T-helper 2 cell (primary cell): ENCODE measurements around the gene MAG.

ENCODE experiments used
- DNase-seq, 5 experiments: peaks; one replicate each; pipeline versions ENCODE4 v3.0.0 to v3.0.0-alpha.2; 2012 to 2022
- total RNA-seq, 2 donors: gene quantifications; one replicate each; lab custom pipeline; 2026; lab: John Stamatoyannopoulos, UW

MAG gene
- total RNA-seq: 0 to 0.07 reads per million in 2 donors

DNA sequence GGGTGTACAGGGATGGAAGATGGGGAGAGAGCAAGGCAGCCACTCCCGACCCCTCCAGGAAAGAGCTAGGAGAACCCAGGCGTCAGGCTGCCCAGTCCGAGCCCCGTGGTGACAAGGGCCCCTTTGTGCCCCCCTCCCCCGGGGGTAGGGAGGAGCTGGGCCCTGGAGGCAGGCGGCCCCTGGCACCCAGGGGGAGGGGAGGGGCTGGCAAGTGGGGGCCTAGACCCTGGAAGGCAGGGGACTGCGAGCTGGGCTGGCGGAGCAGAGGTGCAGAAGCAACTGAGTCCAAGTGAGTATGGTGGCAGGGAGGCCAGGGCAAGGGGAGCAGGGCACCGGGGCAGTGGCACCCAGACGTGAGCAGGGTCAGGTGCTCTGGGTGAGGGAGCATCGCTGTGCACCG, at the start of gene MAG:
Gene MAG (plus strand): TSS at position 246 of the 400 bp plus-strand sequence. CDS start 3,248 bp downstream, outside the sequence.
- no peak for DNase-seq

DNA sequence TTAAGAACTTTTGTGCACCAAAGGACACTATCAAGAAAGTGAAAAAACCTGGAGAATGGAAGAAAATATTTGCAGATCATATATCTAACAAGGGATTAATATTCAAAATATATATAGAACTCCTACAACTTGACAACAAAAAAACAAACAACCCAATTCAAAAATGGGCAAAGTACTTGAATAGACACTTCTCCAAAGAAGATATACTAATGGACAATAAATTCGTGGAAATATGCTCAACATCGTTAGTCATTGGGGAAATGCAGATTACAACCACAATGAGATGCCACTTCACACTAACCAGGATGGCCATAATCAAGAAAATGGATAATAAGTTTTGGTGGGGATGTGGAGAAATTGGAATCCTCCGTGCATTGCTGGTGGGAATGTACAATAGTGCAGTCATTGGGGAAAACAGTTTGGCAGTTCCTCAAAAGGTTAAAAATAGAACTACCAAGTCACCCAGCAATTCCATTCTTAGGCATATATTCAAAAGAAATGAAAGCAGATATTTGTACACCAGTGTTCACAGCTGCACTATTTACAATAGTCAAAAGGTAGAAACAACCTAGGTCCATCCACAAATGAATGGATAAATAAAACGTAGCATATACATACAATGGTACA, 45.4 kb upstream of the MAG start:
- DNase-seq: no peak

- peak in 4 of 5 experiments; percentile 27 to 48 (median 40) for DNase-seq
Observed at GRCh38 chr19:35247526-35248309, 44.2 kb upstream of the MAG start.

- peak; percentile 29 to 75 (median 56) for DNase-seq
Observed at GRCh38 chr19:35248310-35249145, 43.4 kb upstream of the MAG start, which contains the start of gene LSR. Gene LSR, plus strand, starts transcription at chr19:35249002. Its CDS starts 21 bp downstream, at chr19:35249023.

DNA sequence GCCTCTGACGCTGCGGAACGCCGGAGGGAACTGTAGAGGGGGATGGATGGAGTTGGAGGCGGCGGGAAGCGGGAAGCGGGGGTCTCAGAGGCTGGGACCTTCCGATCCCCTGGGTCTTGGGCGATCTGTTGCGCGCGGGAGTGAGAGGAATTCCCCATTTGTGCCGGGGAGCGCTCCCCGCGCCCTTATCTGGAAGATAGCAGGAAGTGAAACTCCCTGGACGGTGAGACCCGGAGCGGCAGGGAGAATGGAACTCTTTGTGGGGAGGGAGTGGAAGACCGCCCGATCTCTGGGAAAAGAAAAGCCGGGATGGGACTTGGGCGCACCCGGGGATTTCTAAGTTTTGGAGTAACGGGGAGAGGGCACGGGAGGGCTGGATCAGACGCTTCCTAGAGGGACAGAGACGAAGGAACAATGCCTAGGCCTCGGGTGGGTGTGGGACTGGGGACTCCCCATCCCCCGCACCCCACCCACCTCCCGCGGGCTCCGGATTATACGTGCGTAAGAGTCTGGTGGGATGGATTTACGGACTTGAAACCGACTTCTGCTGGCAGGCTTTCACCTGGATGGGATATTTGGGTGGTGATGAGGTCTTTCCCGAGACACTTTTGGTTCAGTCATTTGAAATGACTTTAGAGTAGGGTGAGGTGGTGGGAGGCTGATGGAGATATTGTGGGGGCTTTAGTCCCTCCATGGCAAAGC, 42.7 kb upstream of the MAG start:
- no peak for DNase-seq

DNA sequence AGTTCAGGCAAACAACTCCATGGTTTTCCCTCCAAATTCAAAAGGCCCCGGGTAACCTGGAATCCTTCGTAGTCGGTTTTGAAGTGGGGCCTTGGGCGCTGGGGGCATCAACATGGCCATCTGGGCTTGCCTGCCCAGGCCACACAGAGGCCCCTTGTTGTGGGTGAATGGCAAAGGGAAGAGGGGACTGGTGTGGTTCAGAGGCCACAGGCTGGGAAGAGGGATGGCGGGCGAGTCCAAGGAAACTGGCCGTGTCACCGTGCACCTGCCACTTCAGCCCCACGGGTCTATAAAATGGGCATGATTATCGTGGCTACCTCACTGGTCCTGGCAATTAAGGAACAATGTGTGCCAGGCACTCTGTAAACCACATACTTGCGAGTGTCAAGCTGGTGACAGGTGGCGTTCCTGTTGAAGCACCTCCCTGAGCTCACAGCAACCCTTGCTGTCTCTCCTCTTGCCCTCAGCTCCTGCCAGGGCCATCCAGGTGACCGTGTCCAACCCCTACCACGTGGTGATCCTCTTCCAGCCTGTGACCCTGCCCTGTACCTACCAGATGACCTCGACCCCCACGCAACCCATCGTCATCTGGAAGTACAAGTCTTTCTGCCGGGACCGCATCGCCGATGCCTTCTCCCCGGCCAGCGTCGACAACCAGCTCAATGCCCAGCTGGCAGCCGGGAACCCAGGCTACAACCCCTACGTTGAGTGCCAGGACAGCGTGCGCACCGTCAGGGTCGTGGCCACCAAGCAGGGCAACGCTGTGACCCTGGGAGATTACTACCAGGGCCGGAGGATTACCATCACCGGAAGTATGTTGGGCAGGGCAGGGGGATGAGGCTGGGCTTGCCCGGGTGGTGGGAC, 41.9 kb upstream of the MAG start:
- DNase-seq: no peak

DNA sequence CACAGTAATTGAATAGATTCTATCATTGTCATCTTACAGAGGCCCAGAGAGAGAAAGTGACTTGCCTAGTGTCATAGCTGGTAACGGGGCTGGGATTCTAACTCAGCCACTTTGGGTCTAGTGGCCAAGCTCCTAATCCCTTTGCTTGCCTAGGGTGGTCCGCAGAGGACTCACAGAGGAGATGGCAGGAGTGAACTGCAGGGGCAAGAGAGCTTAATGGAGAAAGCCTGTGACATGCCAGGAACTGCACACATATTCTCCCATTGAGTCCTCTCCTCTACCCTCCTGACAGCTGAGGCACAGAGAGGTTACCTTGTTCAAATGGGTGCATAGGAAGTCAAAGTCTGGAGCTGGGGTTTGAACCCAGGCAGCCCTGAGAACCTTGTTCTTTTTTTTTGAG, 40.5 kb upstream of the MAG start:
- no peak for DNase-seq

DNA sequence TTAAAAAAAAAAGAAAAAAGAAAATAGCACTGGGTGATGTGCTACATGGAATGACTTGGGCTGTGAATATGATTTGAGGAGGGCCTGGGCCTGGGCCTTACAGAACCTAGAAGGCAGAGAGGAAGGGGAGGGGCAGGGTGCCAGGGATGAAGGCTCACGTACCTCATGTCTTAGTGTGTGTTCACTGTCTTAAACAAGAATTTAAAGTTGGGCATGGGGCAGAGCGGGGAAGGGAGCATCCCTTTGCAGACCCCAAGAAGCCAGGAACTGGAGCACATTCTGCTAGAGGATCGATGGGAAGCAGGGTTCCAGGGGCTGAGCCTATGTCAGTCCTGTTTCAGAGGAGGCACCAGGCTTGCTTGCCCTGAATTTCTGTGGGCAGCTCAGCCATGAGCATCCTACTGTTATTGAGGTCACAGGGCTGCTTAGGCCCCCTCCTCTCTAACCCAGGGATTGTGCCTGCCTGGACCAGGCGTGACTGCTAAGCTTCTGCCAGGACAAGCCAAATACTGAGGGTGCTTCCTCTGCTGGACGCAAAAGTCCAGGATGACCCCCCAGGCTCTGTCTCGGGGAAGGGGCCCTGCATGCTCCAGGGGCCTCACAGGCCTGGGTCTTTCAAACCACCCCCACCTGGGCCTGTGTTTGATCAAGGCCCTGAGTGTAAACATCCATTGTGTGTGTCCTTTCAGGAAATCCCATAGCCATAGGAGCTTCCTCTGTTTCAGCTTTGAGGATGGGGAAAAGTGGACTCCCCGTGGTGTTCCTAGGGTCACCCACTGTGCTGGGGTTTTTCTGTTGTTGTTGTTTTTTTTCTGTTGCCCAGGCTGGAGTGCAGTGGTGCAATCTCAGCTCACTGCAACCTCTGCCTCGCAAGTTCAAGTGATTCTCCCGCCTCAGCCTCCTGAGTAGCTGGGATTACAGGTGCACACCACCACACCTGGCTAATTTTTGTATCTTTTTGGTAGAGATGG, 38.4 kb upstream of the MAG start:
- no peak for DNase-seq

DNA sequence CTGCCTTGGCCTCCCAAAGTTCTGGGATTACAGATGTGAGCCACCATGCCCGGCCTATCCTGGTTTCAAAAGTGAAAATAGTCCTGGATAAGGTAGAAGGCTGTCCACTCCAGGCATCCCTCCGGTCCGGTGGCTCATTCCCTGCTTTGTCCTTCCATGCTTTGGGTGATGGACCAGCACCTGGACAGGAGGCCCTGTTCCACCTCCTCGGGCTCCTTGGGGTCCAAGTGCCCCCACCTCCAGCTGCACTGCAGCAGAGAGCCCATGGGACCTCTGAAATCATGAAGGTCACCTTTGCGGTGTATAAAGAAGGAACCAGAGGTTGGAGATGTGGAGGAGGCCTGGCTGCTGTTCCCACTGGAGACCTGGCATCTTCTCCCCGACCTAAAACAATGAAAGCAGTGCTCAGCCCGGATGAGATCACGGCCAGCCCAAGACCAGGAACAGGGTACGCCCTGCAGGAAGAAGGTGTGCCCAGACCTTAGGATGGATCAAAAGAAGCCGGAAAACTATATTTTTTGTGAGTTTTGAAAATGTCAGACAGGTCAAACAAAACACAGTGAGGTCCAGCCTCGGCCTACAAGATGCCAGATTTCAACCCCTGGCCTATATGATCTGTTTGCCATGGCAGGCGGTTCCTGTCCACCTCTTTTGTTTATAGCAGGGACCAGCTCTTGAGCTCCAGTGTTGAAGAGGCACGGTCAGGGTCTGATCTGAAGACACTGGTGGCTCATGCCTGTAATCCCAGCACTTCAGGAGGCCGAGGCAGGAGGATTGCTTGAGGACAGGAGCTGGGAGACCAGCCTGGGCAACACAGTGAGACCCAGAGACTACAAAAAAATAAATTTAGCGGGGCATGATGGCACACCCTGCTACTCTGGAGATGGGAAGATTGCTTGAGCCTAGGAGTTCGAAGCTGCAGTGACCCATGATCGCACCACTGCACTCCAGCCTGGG, 37.3 kb upstream of the MAG start:
- DNase-seq: no peak

- DNase-seq: no peak
Observed at GRCh38 chr19:35256566-35256965, 35.4 kb upstream of the MAG start.

GRCh38 chr19:35257113-35257461, 34.9 kb upstream of the MAG start:
- no peak for DNase-seq

DNA sequence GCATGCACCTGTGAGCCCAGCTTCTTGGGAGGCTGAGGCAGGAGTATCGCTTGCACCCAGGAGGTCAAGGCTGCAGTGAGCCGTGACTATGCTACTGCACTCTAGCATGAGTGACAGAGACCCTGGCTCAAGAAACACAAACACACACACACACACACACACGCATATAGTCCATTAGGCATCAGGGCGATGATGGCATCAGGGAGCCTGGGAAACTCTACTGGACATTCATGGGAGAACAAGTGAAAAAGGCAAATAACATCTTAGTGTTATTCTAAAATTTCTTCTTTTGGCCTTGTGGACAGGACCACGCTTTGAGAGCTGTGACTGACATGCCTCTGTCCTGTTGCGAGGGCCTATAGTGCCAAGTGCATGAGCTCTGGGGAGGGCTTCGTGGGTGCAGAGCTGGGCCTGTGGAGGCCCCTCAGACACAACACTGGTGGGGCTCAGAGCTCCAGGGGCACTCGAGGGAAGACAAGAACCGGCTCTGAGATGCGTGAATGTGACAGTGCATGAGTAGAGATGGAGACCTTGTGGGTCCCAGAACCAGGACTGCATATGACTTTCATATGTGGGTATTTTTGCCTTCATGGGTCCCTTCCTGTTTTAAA, 31.2 kb upstream of the MAG start:
- no peak for DNase-seq

DNA sequence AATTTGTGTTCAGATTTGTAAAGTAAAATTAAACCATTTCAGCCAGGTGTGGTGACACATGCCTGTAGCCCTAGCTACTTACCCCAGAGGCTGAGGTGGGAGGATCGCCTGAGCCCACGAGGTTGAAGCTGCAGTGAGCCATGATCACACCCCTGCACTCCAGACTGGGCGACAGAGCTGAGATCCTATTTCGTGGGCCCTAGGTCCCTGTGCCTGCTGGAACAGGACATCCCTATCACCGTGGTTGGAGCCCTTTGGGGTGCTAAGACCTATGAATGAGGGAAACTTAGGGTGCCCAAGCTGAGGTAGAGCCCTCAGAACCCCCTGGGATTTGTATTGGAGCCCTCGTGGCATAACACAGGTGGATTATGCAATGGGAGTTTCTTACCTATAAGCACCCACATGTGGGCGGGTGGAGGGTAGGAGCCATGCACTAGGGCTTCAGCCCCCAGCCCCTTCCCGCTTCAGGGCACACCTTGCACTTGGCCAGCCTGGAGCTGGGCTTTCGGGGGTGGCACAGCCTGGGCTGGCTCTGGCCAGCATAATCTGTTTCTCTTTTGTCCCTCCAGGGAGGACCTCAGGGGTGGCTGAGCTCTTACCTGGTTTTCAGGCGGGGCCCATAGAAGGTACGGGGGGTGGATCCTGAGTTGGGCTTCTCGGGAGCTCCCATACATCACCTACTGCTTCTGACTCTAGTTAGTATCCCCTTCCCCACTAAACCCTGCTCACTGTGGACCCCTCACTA, 30.4 kb upstream of the MAG start:
- DNase-seq: no peak

- no peak for DNase-seq
Observed at GRCh38 chr19:35262101-35262761, 29.7 kb upstream of the MAG start.

GRCh38 chr19:35264268-35265125, 27.5 kb upstream of the MAG start:
- DNase-seq: no peak

- DNase-seq: no peak
Observed at GRCh38 chr19:35265126-35265899, 26.6 kb upstream of the MAG start.
